A549 (cell line): ENCODE data around the gene DDX39B. TPM values are rescaled to one million over a fixed set of nuclear protein-coding genes. Genes with fewer than 3 reads are reported as not detected.
A peak's percentile ranks its signal among the peaks of the same experiment; 100 is the strongest.

Source experiments
- ATAC-seq, 2 experiments: fragments of 200-7000 bp in 1 of 2; fragments of >200 bp in 1 of 2; cut with Nextera tagmentation in 1 of 2; cut with Tn5 transposase in 1 of 2; 3 replicates each; pipeline versions ENCODE4 v1.8.0 to v1.9.1; 2018 to 2020; ENCODE audit warnings: mild to moderate bottlenecking in 1 of 2, moderate library complexity in 1 of 2
- CTCF ChIA-PET: fragments of 300-600 bp; sonication (Branson Sonifier 250); formaldehyde crosslinking; extraction: SDS; loops from one replicate; lab custom pipeline; 2021; ENCODE audit warnings: antibody characterized with exemption, inconsistent platforms; lab: Yijun Ruan, JAX
- POLR2A ChIA-PET: fragments of 350-600 bp; formaldehyde crosslinking; extraction: SDS; loops from one replicate; lab custom pipeline; 2021; ENCODE audit warnings: antibody characterized with exemption, inconsistent platforms; lab: Yijun Ruan, JAX
- DNase-seq, 2 experiments: peaks; one replicate each; pipeline versions ENCODE4 v3.0.0 to v3.0.0-alpha.2; 2011 to 2016; ENCODE audit warnings: low read depth in 1 of 2, low spot score in 1 of 2
- FAIRE-seq: peaks from 2 replicates; lab custom pipeline; 2011; peaks lifted over from hg19 to GRCh38; lab: Jason Lieb, UNC
- H3K27ac ChIP-seq, 2 experiments: fragments of >200 bp; sonication (Bioruptor Twin); formaldehyde crosslinking; 3 replicates each; pipeline ENCODE4 v1.5.1; 2016 to 2017
- H3K4me1 ChIP-seq: fragments of >200 bp; sonication (Bioruptor Twin); formaldehyde crosslinking; 3 replicates; pipeline ENCODE4 v1.6.1; 2016
- H3K4me2 ChIP-seq: fragments of >200 bp; sonication (Bioruptor Twin); formaldehyde crosslinking; 3 replicates; pipeline ENCODE4 v1.6.1; 2016
- H3K4me3 ChIP-seq: fragments of >200 bp; sonication (Bioruptor Twin); formaldehyde crosslinking; 3 replicates; pipeline ENCODE4 v1.5.1; 2016
- H3K9me3 ChIP-seq: fragments of >200 bp; sonication (Bioruptor Twin); formaldehyde crosslinking; 3 replicates; pipeline ENCODE4 v1.6.1; 2016
- EHMT2 ChIP-seq: fragments of 200-600 bp; sonication (generic); IDR thresholded peaks from 2 replicates; pipeline ENCODE4 v1.6.1; 2016; ENCODE audit warnings: antibody characterized with exemption, low read depth, mild to moderate bottlenecking, moderate library complexity
- EP300 ChIP-seq, 2 experiments: fragments of >200 bp; sonication (Bioruptor Twin); formaldehyde crosslinking; IDR thresholded peaks; 2 replicates in 1 of 2; 3 replicates in 1 of 2; pipeline ENCODE4 v1.6.1; 2016 to 2017
- FOSB ChIP-seq: fragments of 250-450 bp; sonication (Bioruptor Pico); IDR thresholded peaks from 2 replicates; pipeline ENCODE4 v1.5.0; 2020; ENCODE audit warnings: mild to moderate bottlenecking, moderate library complexity
- FOSL2 ChIP-seq, 2 experiments: fragments of 450-650 bp in 1 of 2; fragments of >200 bp in 1 of 2; sonication (Bioruptor Twin) in 1 of 2; formaldehyde crosslinking; IDR thresholded peaks; 2 replicates each; pipeline versions ENCODE4 v1.5.0 to v1.6.1; 2016 to 2020; ENCODE audit warnings: mild to moderate bottlenecking in 1 of 2, moderate library complexity in 1 of 2
- HDAC2 ChIP-seq: fragments of 200-600 bp; sonication (generic); IDR thresholded peaks from 2 replicates; pipeline ENCODE4 v1.6.1; 2016
- HOXB13 ChIP-seq: fragments of 250-450 bp; sonication (Bioruptor Pico); IDR thresholded peaks from 2 replicates; pipeline ENCODE4 v1.5.0; 2020; ENCODE audit warnings: low read depth, mild to moderate bottlenecking, moderate library complexity
- JUNB ChIP-seq: fragments of >200 bp; sonication (Bioruptor Twin); formaldehyde crosslinking; IDR thresholded peaks from 2 replicates; pipeline ENCODE4 v1.6.1; 2016
- MAFK ChIP-seq: fragments of 450-650 bp; IDR thresholded peaks from 2 replicates; pipeline ENCODE4 v1.6.1; 2014; ENCODE audit not compliant: partially characterized antibody
- MAZ ChIP-seq: fragments of 150-350 bp; IDR thresholded peaks from 2 replicates; pipeline ENCODE4 v1.6.1; 2014; ENCODE audit warnings: antibody characterized with exemption, low read depth, low read length, borderline replicate concordance
- MYC ChIP-seq: IDR thresholded peaks from 2 replicates; pipeline ENCODE4 v1.6.1; 2012; ENCODE audit warnings: mild to moderate bottlenecking, inconsistent platforms, low read length, improper control_type of control experiment, borderline replicate concordance
- NFE2L2 ChIP-seq: fragments of 150-350 bp; conservative IDR thresholded peaks from 2 replicates; pipeline ENCODE4 v1.6.1; 2014; ENCODE audit warnings: low read length
- NPAS2 ChIP-seq: fragments of 250-450 bp; sonication (Bioruptor Pico); IDR thresholded peaks from 2 replicates; pipeline ENCODE4 v1.8.0; 2022; ENCODE audit warnings: mild to moderate bottlenecking, moderate library complexity, borderline replicate concordance
- NR3C1 ChIP-seq: fragments of >200 bp; sonication (Bioruptor Twin); formaldehyde crosslinking; IDR thresholded peaks from 3 replicates; pipeline ENCODE4 v1.6.1; 2017
- PHF8 ChIP-seq: fragments of 200-600 bp; sonication (generic); IDR thresholded peaks from 2 replicates; pipeline ENCODE4 v1.6.1; 2016; ENCODE audit warnings: low read depth, mild to moderate bottlenecking, antibody characterized with exemption, moderate library complexity, borderline replicate concordance
- POLR2A ChIP-seq: IDR thresholded peaks from 2 replicates; pipeline ENCODE4 v1.6.1; 2012; ENCODE audit warnings: mild to moderate bottlenecking, low read length
- POLR2AphosphoS2 ChIP-seq: conservative IDR thresholded peaks from 2 replicates; pipeline ENCODE4 v1.6.1; 2012; ENCODE audit warnings: low read length, improper control_type of control experiment, inconsistent platforms
- RARB ChIP-seq: fragments of 250-450 bp; sonication (Bioruptor Pico); IDR thresholded peaks from 2 replicates; pipeline ENCODE4 v1.8.0; 2021; ENCODE audit warnings: mild to moderate bottlenecking, moderate library complexity
- RCOR1 ChIP-seq: fragments of 150-350 bp; IDR thresholded peaks from 2 replicates; pipeline ENCODE4 v1.6.1; 2014; ENCODE audit warnings: antibody characterized with exemption, low read length, low read depth
- RFX5 ChIP-seq: fragments of 450-650 bp; IDR thresholded peaks from 2 replicates; pipeline ENCODE4 v1.7.1; 2014; ENCODE audit warnings: antibody characterized with exemption, mild to moderate bottlenecking, moderate library complexity
- TP53 ChIP-seq: fragments of 250-450 bp; sonication (Bioruptor Pico); IDR thresholded peaks from 2 replicates; pipeline ENCODE4 v1.5.0; 2021; ENCODE audit warnings: mild to moderate bottlenecking, moderate library complexity
- ZC3H11A ChIP-seq: fragments of 450-650 bp; IDR thresholded peaks from 2 replicates; pipeline ENCODE4 v1.6.1; 2014; ENCODE audit warnings: antibody characterized with exemption, mild to moderate bottlenecking
- ZNF302 ChIP-seq: fragments of 250-450 bp; sonication (Bioruptor Pico); IDR thresholded peaks from 2 replicates; pipeline ENCODE4 v1.9.0; 2021; ENCODE audit warnings: inconsistent platforms, mild to moderate bottlenecking, moderate library complexity
- ZSCAN20 ChIP-seq: fragments of 250-450 bp; sonication (Bioruptor Pico); IDR thresholded peaks from 2 replicates; pipeline ENCODE4 v1.8.0; 2022; ENCODE audit warnings: mild to moderate bottlenecking, moderate library complexity
- WGBS: methylation state at CpG from one replicate; pipeline ENCODE4 v1.1.6; 2017; ENCODE audit errors: missing lambda C conversion rate; 5-methylcytosine and 5-hydroxymethylcytosine counted together
- polyA plus RNA-seq, 4 experiments: library from polyadenylated mRNA; depleted of rRNA in 3 of 4; stranded (reverse); fragments of >200 nt; fragmentation: RNase III in 1 of 4; extraction: RNeasy Plus Mini Kit Qiagen cat#74134 plus additional on column Dnase treatment in 1 of 4; gene quantifications; 2 replicates in 3 of 4; 3 replicates in 1 of 4; pipeline ENCODE4 v1.2.3, GENCODE V29; 2011 to 2017
- TF ChIP-seq, protein P1 (sequence below): fragments of 250-450 bp; sonication (Bioruptor Pico); IDR thresholded peaks from 2 replicates; pipeline ENCODE4 v1.5.0; 2021; ENCODE audit warnings: mild to moderate bottlenecking, moderate library complexity, borderline replicate concordance
- TF ChIP-seq, protein P2 (sequence below): fragments of >200 bp; sonication (Bioruptor Twin); formaldehyde crosslinking; IDR thresholded peaks from 3 replicates; pipeline ENCODE4 v1.6.1; 2016
- TF ChIP-seq, protein P3 (sequence below): fragments of 450-650 bp; IDR thresholded peaks from 2 replicates; pipeline ENCODE4 v1.6.1; 2014; ENCODE audit warnings: antibody characterized with exemption
- TF ChIP-seq, protein P4 (sequence below): IDR thresholded peaks from 2 replicates; pipeline ENCODE4 v1.6.1; 2012; ENCODE audit warnings: low read depth, borderline replicate concordance
- TF ChIP-seq, protein P5 (sequence below): IDR thresholded peaks from 2 replicates; pipeline ENCODE4 v1.6.1; 2012
- TF ChIP-seq, protein P6 (sequence below): IDR thresholded peaks from 2 replicates; pipeline ENCODE4 v1.6.1; 2012

The DDX39B gene
- polyA plus RNA-seq, 2 of the 4 experiments (the other 2 are of a cell fraction) = 267 to 441 TPM

DNA sequence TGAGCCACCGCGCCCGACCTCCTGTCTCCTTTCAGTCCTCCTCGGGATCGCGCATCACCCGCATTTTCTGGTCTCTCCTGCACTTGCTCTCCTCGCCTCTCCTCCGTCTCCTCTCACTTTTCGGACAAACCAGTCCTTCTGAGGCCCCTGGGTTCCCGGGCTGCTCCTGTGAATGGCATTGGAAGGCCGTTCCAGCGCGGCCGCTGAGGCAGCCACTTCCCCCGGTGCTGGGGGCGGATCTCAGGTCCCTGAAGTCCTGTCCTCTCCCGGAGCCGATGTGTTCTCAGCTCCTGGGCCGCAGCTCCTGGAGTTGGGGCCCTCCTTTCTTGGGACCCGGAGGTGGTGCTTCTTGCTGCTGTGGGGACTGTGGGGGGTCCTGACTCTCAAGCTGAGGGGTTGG is 43.1 kb downstream of the DDX39B start:
- ATAC-seq = no peak
- Histone ChIP-seq H3K27ac (no peak overlapping the region), H3K4me2 (peak overlapping the region; percentile 82; the same call in 2 of the 3 replicates), H3K9me3 (no peaks in the 10 kb centered on the region), H3K4me3 (no peak overlapping the region), H3K4me1 (peaks cover 10% of the 10 kb centered on the region; the same call in 2 of the 3 replicates)
- no peak for DNase-seq
- TF ChIP-seq, protein P1, sequence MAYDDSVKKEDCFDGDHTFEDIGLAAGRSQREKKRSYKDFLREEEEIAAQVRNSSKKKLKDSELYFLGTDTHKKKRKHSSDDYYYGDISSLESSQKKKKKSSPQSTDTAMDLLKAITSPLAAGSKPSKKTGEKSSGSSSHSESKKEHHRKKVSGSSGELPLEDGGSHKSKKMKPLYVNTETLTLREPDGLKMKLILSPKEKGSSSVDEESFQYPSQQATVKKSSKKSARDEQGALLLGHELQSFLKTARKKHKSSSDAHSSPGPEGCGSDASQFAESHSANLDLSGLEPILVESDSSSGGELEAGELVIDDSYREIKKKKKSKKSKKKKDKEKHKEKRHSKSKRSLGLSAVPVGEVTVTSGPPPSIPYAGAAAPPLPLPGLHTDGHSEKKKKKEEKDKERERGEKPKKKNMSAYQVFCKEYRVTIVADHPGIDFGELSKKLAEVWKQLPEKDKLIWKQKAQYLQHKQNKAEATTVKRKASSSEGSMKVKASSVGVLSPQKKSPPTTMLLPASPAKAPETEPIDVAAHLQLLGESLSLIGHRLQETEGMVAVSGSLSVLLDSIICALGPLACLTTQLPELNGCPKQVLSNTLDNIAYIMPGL (CRISPR knock-in tag) = no peak
- no peak for TF ChIP-seq NFE2L2
- no peak for TF ChIP-seq JUNB
- TF ChIP-seq MAFK = no peak
- TF ChIP-seq MAZ = no peak
- TF ChIP-seq ZC3H11A = no peak
- TF ChIP-seq RCOR1 = no peak
- TF ChIP-seq NR3C1 = no peak
- no peak for TF ChIP-seq HOXB13 (CRISPR knock-in tag)
- TF ChIP-seq RFX5 = no peak
- TF ChIP-seq POLR2AphosphoS2 = no peak
- TF ChIP-seq NPAS2 (CRISPR knock-in tag) = no peak
- no peak for TF ChIP-seq RARB
- no peak for TF ChIP-seq POLR2A
- TF ChIP-seq EP300 (IDR thresholded peaks at IDR 0.05) = no peak
- TF ChIP-seq, protein P2, sequence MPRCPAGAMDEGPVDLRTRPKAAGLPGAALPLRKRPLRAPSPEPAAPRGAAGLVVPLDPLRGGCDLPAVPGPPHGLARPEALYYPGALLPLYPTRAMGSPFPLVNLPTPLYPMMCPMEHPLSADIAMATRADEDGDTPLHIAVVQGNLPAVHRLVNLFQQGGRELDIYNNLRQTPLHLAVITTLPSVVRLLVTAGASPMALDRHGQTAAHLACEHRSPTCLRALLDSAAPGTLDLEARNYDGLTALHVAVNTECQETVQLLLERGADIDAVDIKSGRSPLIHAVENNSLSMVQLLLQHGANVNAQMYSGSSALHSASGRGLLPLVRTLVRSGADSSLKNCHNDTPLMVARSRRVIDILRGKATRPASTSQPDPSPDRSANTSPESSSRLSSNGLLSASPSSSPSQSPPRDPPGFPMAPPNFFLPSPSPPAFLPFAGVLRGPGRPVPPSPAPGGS = no peak
- TF ChIP-seq TP53 (CRISPR knock-in tag) = no peak
- TF ChIP-seq, protein P3, sequence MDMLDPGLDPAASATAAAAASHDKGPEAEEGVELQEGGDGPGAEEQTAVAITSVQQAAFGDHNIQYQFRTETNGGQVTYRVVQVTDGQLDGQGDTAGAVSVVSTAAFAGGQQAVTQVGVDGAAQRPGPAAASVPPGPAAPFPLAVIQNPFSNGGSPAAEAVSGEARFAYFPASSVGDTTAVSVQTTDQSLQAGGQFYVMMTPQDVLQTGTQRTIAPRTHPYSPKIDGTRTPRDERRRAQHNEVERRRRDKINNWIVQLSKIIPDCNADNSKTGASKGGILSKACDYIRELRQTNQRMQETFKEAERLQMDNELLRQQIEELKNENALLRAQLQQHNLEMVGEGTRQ = no peak
- no peak for TF ChIP-seq FOSL2 (IDR thresholded peaks at IDR 0.05)
- TF ChIP-seq FOSL2 (CRISPR knock-in tag; IDR thresholded peaks at IDR 0.05) = no peak
- FAIRE-seq = no peak
- POLR2A ChIA-PET = no interaction called here
- 96% methylated on average over 13 of the region's 21 CpGs for WGBS
- CTCF ChIA-PET = no interaction called here

DNA sequence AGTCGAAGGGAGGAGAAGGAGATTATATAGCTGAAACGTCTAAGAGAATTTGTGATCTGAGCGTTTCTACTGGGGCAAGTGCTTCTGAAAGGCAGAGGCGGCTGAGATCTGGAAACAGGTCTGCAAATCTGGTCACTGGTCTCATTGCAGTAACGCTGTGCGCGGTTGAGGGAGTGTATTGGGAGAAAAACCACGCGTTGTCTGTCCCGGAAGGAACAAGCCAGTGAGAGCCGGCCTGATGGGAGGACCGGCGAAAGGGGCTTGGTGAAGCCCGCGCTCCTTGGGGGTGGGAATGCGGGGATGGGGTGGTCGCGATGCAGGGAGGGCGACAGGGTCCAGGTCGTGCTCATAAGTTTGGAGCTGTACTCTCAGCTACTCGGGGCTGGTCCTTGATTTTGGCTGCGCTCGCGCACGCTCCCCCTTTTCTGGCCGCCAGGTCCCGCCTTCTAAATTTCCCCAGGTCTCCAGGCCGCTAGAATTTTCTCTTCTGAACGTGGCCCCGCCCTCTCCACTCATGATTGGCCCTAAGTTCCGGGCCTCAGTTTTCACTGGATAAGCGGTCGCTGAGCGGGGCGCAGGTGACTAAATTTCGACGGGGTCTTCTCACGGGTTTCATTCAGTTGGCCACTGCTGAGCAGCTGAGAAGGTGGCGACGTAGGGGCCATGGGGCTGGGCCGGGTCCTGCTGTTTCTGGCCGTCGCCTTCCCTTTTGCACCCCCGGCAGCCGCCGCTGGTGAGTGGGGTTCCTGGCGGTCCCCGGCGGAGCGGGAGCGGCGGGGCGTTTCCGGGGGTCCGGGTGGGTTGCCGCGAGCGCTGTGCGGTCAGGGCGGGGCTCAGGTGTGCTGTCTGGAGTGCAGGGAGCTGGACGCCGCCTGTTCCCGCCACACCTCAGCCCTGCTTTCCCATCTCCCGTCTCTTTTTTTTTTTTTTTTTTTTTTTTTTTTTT is 44.0 kb downstream of the DDX39B start, which contains the start of gene MICB:
Gene MICB, plus strand, starts transcription at position 615 of the 946 bp plus-strand sequence. Its CDS starts 49 bp downstream, at position 664.
- ChIA-PET CTCF (interaction anchor here (0.9 to 1.1 kb wide), 3 partner anchors 27 to 101 kb away, joined by 4 read pairs; no protein-coding TSS in a partner anchor), POLR2A (interaction anchor here (0.9 kb wide), 1 partner anchor 44 kb away, joined by 5 read pairs; the partner anchor contains the start of gene DDX39B)
- Histone ChIP-seq H3K27ac (peak within 1 kb of the TSS; percentile 73 to 90), H3K4me1 (peaks cover 10% of the 10 kb centered on the region; the same call in 2 of the 3 replicates), H3K4me3 (peak within 1 kb of the TSS; percentile 53), H3K4me2 (peak within 1 kb of the TSS; percentile 82), H3K9me3 (no peaks in the 10 kb centered on the region)
- TF ChIP-seq JUNB (no peak), ZC3H11A (no peak), HDAC2 (no peak), PHF8 (peak; percentile 13; the same call in 1 of the 2 replicates), POLR2A (peak; percentile 64), EHMT2 (no peak), EP300 (IDR thresholded peaks at IDR 0.05) (no peak), MYC (no peak), FOSB (CRISPR knock-in tag) (no peak), ZSCAN20 (CRISPR knock-in tag) (no peak), ZNF302 (no peak), TP53 (CRISPR knock-in tag) (no peak)
- TF ChIP-seq, protein P4, sequence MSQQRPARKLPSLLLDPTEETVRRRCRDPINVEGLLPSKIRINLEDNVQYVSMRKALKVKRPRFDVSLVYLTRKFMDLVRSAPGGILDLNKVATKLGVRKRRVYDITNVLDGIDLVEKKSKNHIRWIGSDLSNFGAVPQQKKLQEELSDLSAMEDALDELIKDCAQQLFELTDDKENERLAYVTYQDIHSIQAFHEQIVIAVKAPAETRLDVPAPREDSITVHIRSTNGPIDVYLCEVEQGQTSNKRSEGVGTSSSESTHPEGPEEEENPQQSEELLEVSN = 0 out of 2 replicates have a peak, but pooled peaks have one; percentile 41
- TF ChIP-seq, protein P5, sequence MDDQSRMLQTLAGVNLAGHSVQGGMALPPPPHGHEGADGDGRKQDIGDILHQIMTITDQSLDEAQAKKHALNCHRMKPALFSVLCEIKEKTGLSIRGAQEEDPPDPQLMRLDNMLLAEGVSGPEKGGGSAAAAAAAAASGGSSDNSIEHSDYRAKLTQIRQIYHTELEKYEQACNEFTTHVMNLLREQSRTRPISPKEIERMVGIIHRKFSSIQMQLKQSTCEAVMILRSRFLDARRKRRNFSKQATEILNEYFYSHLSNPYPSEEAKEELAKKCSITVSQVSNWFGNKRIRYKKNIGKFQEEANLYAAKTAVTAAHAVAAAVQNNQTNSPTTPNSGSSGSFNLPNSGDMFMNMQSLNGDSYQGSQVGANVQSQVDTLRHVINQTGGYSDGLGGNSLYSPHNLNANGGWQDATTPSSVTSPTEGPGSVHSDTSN = 0 out of 2 replicates have a peak, but pooled peaks have one; percentile 22
- TF ChIP-seq, protein P6, sequence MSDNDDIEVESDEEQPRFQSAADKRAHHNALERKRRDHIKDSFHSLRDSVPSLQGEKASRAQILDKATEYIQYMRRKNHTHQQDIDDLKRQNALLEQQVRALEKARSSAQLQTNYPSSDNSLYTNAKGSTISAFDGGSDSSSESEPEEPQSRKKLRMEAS = peak; percentile 39; the same call in 1 of the 2 replicates
- FAIRE-seq = no peak
- peak; percentile 78 to 80 for DNase-seq
- peak; percentile 76 to 84 for ATAC-seq
- 2% methylated on average over 38 of the region's 64 CpGs for WGBS
